Activated T-helper 1 cell treated with anti-CD3 and anti-CD28 coated beads, Interleukin-12 subunit alpha, Interleukin-12 subunit beta, Interleukin-2, Interleukin-4 antibody, amounts not matched to agents 30 ng/mL and 10 ng/mL and 1 ng/mL, durations not matched to agents 14 hours and 24 hours and 36 hours (primary cell): ENCODE data around the gene IQCN. TPM values are rescaled to one million over a fixed set of nuclear protein-coding genes. Genes with fewer than 3 reads are reported as not detected.

Experiments used
- DNase-seq: peaks from one replicate; pipeline ENCODE4 v3.0.0; 2021; ENCODE audit warnings: low spot score
- H3K27ac Mint-ChIP-seq: one replicate; pipeline ENCODE4 v1.8.0; 2021; ENCODE audit warnings: mild to moderate bottlenecking, mixed read lengths
- H3K27me3 Mint-ChIP-seq: one replicate; pipeline ENCODE4 v1.8.0; 2022; ENCODE audit warnings: mild to moderate bottlenecking, moderate library complexity, mixed read lengths; ENCODE audit not compliant: insufficient read depth
- H3K36me3 Mint-ChIP-seq: one replicate; pipeline ENCODE4 v1.8.0; 2021; ENCODE audit warnings: low read depth, mixed read lengths
- H3K4me1 Mint-ChIP-seq: one replicate; pipeline ENCODE4 v1.8.0; 2021; ENCODE audit warnings: low read depth, mixed read lengths
- H3K4me3 Mint-ChIP-seq: one replicate; pipeline ENCODE4 v1.8.0; 2021; ENCODE audit warnings: mild to moderate bottlenecking, moderate library complexity, mixed read lengths
- H3K9me3 Mint-ChIP-seq: one replicate; pipeline ENCODE4 v1.8.0; 2021; ENCODE audit warnings: mixed read lengths
- intact Hi-C: fragments of 100-400 bp; cut with micrococcal nuclease; formaldehyde crosslinking; loops from one replicate; pipeline ENCODE4 v1.15.1; 2024
- total RNA-seq: library from RNA; stranded (reverse); gene quantifications from 2 replicates; pipeline ENCODE4 v1.2.3, GENCODE V29; 2022

Gene IQCN
- total RNA-seq, 1 donor from 2014 or later = 2.8 TPM

DNA sequence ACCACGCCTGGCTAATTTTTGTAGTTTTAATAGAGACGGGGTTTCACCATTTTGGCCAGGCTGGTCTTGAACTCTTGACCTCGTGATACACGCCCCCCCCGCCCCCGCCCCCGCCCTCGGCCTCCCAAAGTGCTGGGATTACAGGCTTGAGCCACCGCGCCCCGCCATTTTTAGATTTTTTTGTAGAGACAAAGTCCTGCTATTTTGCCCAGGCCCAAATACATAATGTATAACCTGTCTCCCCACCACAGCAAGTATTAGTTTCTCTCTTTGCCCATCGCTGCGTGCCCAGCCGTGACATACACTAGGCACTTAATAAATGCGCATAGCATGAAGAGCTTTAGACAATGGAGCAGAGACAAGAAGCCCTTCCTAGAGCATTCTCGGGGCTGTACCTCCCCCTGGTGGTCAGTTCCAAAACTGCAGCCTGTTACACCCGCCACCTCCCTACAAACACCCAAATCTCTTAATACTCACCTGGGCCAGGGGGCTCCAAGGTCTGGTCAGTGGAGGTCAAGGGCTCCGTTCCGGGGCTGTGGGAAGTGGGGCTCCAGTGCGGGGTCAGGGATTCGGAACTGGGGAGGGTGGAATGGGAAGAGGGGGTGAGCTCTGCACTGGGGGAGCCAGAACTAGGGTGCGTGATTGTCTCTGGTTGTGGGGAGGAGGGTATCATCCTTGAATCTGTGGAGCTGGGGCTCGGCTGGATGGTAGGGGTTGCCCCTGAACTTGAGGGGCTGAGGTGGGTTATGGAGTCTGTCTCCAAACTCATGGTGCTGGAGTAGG, 22.5 kb downstream of the IQCN start:
- H3K27me3 Mint-ChIP-seq = peaks cover 16% of the 10 kb centered on the region
- peak overlapping the region; percentile 18 for H3K27ac Mint-ChIP-seq
- intact Hi-C loops = loop anchor here (1.0 to 5.0 kb wide), 6 partner anchors 22 to 138 kb away; partner anchors contain the start of gene RAB3A
- DNase-seq = peak; percentile 66
- H3K36me3 Mint-ChIP-seq = no peaks in the 10 kb centered on the region
- no peaks in the 10 kb centered on the region for H3K9me3 Mint-ChIP-seq
- H3K4me1 Mint-ChIP-seq = no peaks in the 10 kb centered on the region
- H3K4me3 Mint-ChIP-seq = no peak overlapping the region

DNA sequence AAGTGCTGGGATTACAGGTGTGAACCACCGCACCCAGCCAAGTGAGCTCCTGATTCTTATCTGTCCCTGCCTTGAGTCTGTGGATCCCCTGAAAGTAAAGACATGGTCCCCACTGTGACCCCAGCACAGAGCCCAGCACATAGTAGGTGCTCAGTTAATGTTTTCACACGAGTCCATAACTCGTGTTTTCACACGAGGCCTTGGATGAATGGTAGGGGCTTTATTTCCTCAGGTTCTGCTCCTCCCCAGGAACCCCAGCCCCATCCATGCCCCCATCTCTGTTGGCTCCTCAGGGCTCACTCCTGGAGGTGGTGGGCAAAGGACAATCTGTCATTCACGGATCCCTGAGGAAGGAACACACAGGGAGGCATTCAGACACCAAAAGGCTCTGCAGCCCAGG, 24.4 kb downstream of the IQCN start:
- no peaks in the 10 kb centered on the region for H3K9me3 Mint-ChIP-seq
- H3K27ac Mint-ChIP-seq = no peak overlapping the region
- no peak for DNase-seq
- H3K36me3 Mint-ChIP-seq = no peaks in the 10 kb centered on the region
- H3K4me1 Mint-ChIP-seq = no peaks in the 10 kb centered on the region
- peaks cover 12% of the 10 kb centered on the region for H3K27me3 Mint-ChIP-seq
- intact Hi-C loops = loop anchor here (2.0 to 5.0 kb wide), 2 partner anchors 25 to 88 kb away; no protein-coding TSS in a partner anchor
- no peak overlapping the region for H3K4me3 Mint-ChIP-seq

GRCh38 chr19:18245297-18245696, 29.0 kb downstream of the IQCN start:
- intact Hi-C loops = no loop called here
- no peak overlapping the region for H3K27ac Mint-ChIP-seq
- H3K36me3 Mint-ChIP-seq = no peaks in the 10 kb centered on the region
- H3K4me1 Mint-ChIP-seq = no peaks in the 10 kb centered on the region
- H3K9me3 Mint-ChIP-seq = no peaks in the 10 kb centered on the region
- no peak for DNase-seq
- H3K27me3 Mint-ChIP-seq = peaks cover 6% of the 10 kb centered on the region
- no peak overlapping the region for H3K4me3 Mint-ChIP-seq

GRCh38 chr19:18239303-18239702, 34.9 kb downstream of the IQCN start:
- intact Hi-C loops = no loop called here
- Mint-ChIP-seq H3K9me3 (no peaks in the 10 kb centered on the region), H3K27ac (no peak overlapping the region), H3K4me3 (no peak overlapping the region), H3K4me1 (no peaks in the 10 kb centered on the region), H3K36me3 (no peaks in the 10 kb centered on the region), H3K27me3 (peaks cover 16% of the 10 kb centered on the region)
- no peak for DNase-seq

GRCh38 chr19:18234194-18234593, 40.1 kb downstream of the IQCN start:
- intact Hi-C loops = loop anchor here (5.0 kb wide), 1 partner anchor 42 kb away; the partner anchor contains the start of gene MPV17L2
- Mint-ChIP-seq H3K4me1 (peaks cover 9% of the 10 kb centered on the region), H3K36me3 (no peaks in the 10 kb centered on the region)

GRCh38 chr19:18233224-18233825, 40.9 kb downstream of the IQCN start:
- peak; percentile 48 for DNase-seq
- Mint-ChIP-seq H3K27ac (no peak overlapping the region), H3K4me3 (no peak overlapping the region), H3K36me3 (no peaks in the 10 kb centered on the region), H3K9me3 (no peaks in the 10 kb centered on the region), H3K4me1 (peaks cover 9% of the 10 kb centered on the region), H3K27me3 (peaks cover 44% of the 10 kb centered on the region)
- intact Hi-C loops = loop anchor here (1.0 to 5.0 kb wide), 2 partner anchors 9 to 41 kb away; partner anchors contain the start of gene MPV17L2

More at GRCh38 chr19:18234194-18234593, 40.1 kb downstream of the IQCN start:
- no peak overlapping the region for H3K4me3 Mint-ChIP-seq
- H3K9me3 Mint-ChIP-seq = no peaks in the 10 kb centered on the region
- H3K27me3 Mint-ChIP-seq = peaks cover 44% of the 10 kb centered on the region
- H3K27ac Mint-ChIP-seq = no peak overlapping the region
- no peak for DNase-seq

DNA sequence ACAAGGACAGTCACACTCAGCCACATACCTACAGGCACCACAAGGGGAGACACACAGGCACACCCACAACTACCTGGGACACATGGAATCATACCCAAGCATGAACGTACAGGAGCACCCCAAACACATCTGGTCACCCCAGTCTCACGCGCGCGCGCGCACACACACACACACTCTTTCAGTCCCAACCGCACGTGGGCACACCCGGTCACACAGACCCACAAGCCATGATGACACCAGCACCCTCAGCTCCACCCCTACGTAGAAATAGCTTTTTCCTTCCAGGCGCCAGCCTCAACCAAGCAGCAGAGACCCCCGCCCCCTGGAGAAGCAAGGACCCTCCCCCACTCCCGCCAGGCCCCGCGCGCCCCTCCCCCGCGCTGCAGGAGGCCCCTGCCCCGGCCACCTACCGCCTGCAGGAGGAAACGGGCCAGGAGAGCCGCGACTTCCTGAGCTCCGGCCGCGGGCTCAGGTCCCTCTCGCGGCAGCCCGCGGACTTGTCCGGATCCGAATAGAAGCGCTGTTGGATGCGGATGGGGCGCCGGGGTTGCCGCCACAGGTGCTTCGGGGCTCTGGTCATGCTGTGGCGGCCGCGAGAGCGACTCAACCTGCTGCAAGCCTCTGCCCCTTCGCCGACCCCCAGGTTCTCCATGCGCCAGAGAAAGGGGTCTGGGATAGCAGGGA, 41.6 kb downstream of the IQCN start:
- H3K27me3 Mint-ChIP-seq = peaks cover 48% of the 10 kb centered on the region
- no peak overlapping the region for H3K4me3 Mint-ChIP-seq
- DNase-seq = no peak
- intact Hi-C loops = loop anchor here (1.0 to 5.0 kb wide), 2 partner anchors 8 to 40 kb away; partner anchors contain the start of gene MPV17L2
- no peaks in the 10 kb centered on the region for H3K36me3 Mint-ChIP-seq
- no peaks in the 10 kb centered on the region for H3K9me3 Mint-ChIP-seq
- H3K4me1 Mint-ChIP-seq = peaks cover 9% of the 10 kb centered on the region
- H3K27ac Mint-ChIP-seq = no peak overlapping the region

DNA sequence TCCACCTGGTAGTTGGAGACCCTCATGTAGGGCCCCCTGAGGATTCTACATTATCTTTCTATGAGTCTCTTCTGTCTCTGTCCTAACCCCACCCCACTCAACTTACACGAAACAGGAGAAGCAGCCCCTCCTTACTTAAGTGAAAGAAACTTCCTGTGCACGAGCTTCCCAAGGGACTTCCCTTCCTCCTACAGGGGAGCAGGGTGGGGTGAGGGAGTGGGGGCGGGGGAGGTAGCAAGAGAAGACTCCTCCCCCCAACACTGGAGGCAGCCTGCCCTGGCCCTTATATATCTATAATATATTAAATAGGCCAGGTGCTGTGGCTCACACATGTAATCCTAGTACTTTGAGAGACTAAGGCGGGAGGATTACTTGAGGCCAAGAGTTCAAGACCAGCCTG, 42.5 kb downstream of the IQCN start:
- H3K4me1 Mint-ChIP-seq = peaks cover 9% of the 10 kb centered on the region
- no peaks in the 10 kb centered on the region for H3K9me3 Mint-ChIP-seq
- no peak overlapping the region for H3K27ac Mint-ChIP-seq
- H3K4me3 Mint-ChIP-seq = no peak overlapping the region
- intact Hi-C loops = loop anchor here (5.0 kb wide), 1 partner anchor 39 kb away; the partner anchor contains the start of gene MPV17L2
- no peaks in the 10 kb centered on the region for H3K36me3 Mint-ChIP-seq
- no peak for DNase-seq
- H3K27me3 Mint-ChIP-seq = peaks cover 54% of the 10 kb centered on the region

GRCh38 chr19:18230941-18231734, 43.1 kb downstream of the IQCN start:
- Mint-ChIP-seq H3K4me3 (no peak overlapping the region), H3K9me3 (no peaks in the 10 kb centered on the region), H3K36me3 (no peaks in the 10 kb centered on the region), H3K27ac (no peak overlapping the region), H3K27me3 (peaks cover 58% of the 10 kb centered on the region), H3K4me1 (peaks cover 9% of the 10 kb centered on the region)
- DNase-seq = no peak
- intact Hi-C loops = loop anchor here (5.0 kb wide), 1 partner anchor 39 kb away; the partner anchor contains the start of gene MPV17L2

GRCh38 chr19:18229915-18230314, 44.3 kb downstream of the IQCN start:
- no peaks in the 10 kb centered on the region for H3K9me3 Mint-ChIP-seq
- peak overlapping the region; percentile 44 for H3K27ac Mint-ChIP-seq
- no peak overlapping the region for H3K4me3 Mint-ChIP-seq
- DNase-seq = no peak
- intact Hi-C loops = loop anchor here (1.0 to 5.0 kb wide), 3 partner anchors 21 to 162 kb away; partner anchors contain the start of gene MPV17L2
- peaks cover 9% of the 10 kb centered on the region for H3K4me1 Mint-ChIP-seq
- no peaks in the 10 kb centered on the region for H3K36me3 Mint-ChIP-seq
- H3K27me3 Mint-ChIP-seq = peaks cover 61% of the 10 kb centered on the region

DNA sequence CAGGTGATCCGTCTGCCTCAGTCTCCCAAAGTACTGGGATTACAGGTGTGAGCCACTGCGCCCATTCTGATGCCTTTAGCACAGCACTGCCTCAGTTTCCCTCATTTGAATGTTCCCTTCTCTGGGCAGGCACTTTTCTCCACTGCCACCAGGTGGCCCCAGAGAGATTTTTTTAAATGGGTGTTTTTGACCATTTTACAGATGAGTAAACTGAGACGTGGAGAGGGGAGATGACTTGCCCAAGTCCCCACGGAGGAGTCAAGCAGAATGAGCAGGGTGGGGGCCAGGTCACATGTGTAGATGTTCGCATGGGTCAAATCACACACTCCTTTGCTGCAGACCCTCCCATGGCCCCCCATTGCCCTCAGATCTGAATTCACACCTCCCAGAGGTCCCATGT, 44.8 kb downstream of the IQCN start:
- no peak overlapping the region for H3K4me3 Mint-ChIP-seq
- intact Hi-C loops = loop anchor here (1.0 to 5.0 kb wide), 2 partner anchors 22 to 163 kb away; no protein-coding TSS in a partner anchor
- peaks cover 13% of the 10 kb centered on the region for H3K4me1 Mint-ChIP-seq
- H3K36me3 Mint-ChIP-seq = peaks cover 3% of the 10 kb centered on the region
- H3K27ac Mint-ChIP-seq = no peak overlapping the region
- H3K9me3 Mint-ChIP-seq = no peaks in the 10 kb centered on the region
- peaks cover 65% of the 10 kb centered on the region for H3K27me3 Mint-ChIP-seq
- no peak for DNase-seq

GRCh38 chr19:18227781-18228271, 46.4 kb downstream of the IQCN start:
- H3K27ac Mint-ChIP-seq = no peak overlapping the region
- H3K27me3 Mint-ChIP-seq = peaks cover 68% of the 10 kb centered on the region
- intact Hi-C loops = loop anchor here (5.0 kb wide), 1 partner anchor 164 kb away; no protein-coding TSS in a partner anchor
- peaks cover 5% of the 10 kb centered on the region for H3K36me3 Mint-ChIP-seq
- no peak overlapping the region for H3K4me3 Mint-ChIP-seq
- DNase-seq = no peak
- H3K9me3 Mint-ChIP-seq = no peaks in the 10 kb centered on the region
- peaks cover 13% of the 10 kb centered on the region for H3K4me1 Mint-ChIP-seq
